ENCODE data around the gene FOXP1. TPM values are rescaled to one million over a fixed set of nuclear protein-coding genes. Genes with fewer than 3 reads are reported as not detected.

FOXP1 gene
- total and polyA plus RNA-seq, 9 of the 15 experiments (the other 6 are each of a cell fraction or from before 2014, with no cell fraction given): 7.7 to 34.5 (median 13.7) TPM

DNA sequence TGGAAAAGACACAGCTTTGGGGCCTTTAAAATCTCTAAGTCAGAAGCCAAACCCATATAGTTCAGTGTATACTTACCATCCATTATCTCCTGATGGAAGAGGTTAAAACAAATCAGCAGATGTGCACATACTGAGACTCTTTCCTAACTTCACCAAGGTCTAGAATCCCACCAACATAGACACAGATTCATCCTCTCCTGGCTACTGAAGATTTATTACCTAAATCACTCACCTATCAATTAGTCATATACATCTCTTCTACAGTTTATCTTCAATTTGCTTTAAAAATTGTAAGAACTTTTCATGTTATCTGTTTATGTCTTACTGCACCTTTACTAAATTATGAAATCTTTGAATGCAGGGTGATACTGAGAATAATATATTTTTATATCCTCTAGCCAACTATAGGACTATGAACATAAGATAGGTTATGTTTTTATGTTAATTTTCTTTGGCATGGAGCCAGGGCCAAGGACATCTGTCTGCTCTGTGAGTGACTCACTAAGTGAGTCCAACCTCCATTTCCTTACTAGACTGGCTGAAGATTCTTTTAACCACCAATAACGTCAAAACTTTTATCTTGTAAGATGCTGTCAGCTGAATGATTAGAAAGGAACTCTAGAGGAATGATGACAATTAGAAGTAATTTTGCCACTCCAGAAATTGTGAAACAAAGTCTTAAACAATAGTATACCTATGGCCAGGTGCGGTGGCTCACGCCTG lies 397.6 kb downstream of the FOXP1 start (continued):
- TF ChIP-seq, protein P1, sequence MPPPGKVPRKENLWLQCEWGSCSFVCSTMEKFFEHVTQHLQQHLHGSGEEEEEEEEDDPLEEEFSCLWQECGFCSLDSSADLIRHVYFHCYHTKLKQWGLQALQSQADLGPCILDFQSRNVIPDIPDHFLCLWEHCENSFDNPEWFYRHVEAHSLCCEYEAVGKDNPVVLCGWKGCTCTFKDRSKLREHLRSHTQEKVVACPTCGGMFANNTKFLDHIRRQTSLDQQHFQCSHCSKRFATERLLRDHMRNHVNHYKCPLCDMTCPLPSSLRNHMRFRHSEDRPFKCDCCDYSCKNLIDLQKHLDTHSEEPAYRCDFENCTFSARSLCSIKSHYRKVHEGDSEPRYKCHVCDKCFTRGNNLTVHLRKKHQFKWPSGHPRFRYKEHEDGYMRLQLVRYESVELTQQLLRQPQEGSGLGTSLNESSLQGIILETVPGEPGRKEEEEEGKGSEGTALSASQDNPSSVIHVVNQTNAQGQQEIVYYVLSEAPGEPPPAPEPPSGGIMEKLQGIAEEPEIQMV (tag; conservative IDR thresholded peaks at IDR 0.05; ENCODE audit: low read depth): no peak
- TF ChIP-seq, protein P2, sequence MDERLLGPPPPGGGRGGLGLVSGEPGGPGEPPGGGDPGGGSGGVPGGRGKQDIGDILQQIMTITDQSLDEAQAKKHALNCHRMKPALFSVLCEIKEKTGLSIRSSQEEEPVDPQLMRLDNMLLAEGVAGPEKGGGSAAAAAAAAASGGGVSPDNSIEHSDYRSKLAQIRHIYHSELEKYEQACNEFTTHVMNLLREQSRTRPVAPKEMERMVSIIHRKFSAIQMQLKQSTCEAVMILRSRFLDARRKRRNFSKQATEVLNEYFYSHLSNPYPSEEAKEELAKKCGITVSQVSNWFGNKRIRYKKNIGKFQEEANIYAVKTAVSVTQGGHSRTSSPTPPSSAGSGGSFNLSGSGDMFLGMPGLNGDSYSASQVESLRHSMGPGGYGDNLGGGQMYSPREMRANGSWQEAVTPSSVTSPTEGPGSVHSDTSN (CRISPR knock-in tag; IDR thresholded peaks at IDR 0.05; ENCODE audit: low read depth): no peak
- TF ChIP-seq, protein P2 (tag; conservative IDR thresholded peaks at IDR 0.05; ENCODE audit: low read depth): peak; percentile 41; the same call in 1 of the 2 replicates
- TF ChIP-seq HNRNPK (IDR thresholded peaks at IDR 0.05; ENCODE audit: low read depth, low read length, poor library complexity, severe bottlenecking): no peak
- no peak for TF ChIP-seq STAG1 (CRISPR knock-in tag; IDR thresholded peaks at IDR 0.05; ENCODE audit: borderline replicate concordance)
- TF ChIP-seq GATAD2B (IDR thresholded peaks at IDR 0.05; ENCODE audit: borderline replicate concordance): no peak
- no peak for TF ChIP-seq MLX (CRISPR knock-in tag; conservative IDR thresholded peaks at IDR 0.05)
- no peak for TF ChIP-seq LEF1 (IDR thresholded peaks at IDR 0.05)
- no peak for TF ChIP-seq ZNF316 (IDR thresholded peaks at IDR 0.05)
- TF ChIP-seq CREB3L1 (IDR thresholded peaks at IDR 0.05; ENCODE audit: borderline replicate concordance, low read depth): no peak
- no peak for TF ChIP-seq HNRNPUL1 (IDR thresholded peaks at IDR 0.05; ENCODE audit: low read length)
- peak; percentile 98 for TF ChIP-seq NFIC (IDR thresholded peaks at IDR 0.05)
- TF ChIP-seq SMAD1 (IDR thresholded peaks at IDR 0.05; ENCODE audit: low read depth, low read length, partially characterized antibody): peak; percentile 44
- TF ChIP-seq CHAMP1 (IDR thresholded peaks at IDR 0.05): no peak
- TF ChIP-seq HMGN3 (IDR thresholded peaks at IDR 0.05; ENCODE audit: borderline replicate concordance, extremely low read depth, insufficient read length, low read depth, low read length): no peak
- no peak for TF ChIP-seq TOE1 (IDR thresholded peaks at IDR 0.05; ENCODE audit: borderline replicate concordance)
- no peak for TF ChIP-seq TOE1 (CRISPR knock-in tag; IDR thresholded peaks at IDR 0.05; ENCODE audit: borderline replicate concordance, low read depth)
- TF ChIP-seq SPI1 (IDR thresholded peaks at IDR 0.05; ENCODE audit: borderline replicate concordance, low read depth, low read length): no peak
